ENCODE measurements around the gene PIP5K1B. TPM values are rescaled to one million over a fixed set of nuclear protein-coding genes. Genes with fewer than 3 reads are reported as not detected.

The PIP5K1B gene
- total RNA-seq, 1 experiment from 2014 or later: not detected

GRCh38 chr9:68751556-68751955 lies 46.5 kb downstream of the PIP5K1B start:
- Histone ChIP-seq H3K4me1 (ENCODE audit: insufficient read depth, low read length, poor library complexity, severe bottlenecking) (no peaks in the 10 kb centered on the region), H3K9me3 (ENCODE audit: low read depth, low read length, poor library complexity, severe bottlenecking) (no peaks in the 10 kb centered on the region), H3K4me3 (ENCODE audit: low read depth, low read length, poor library complexity, severe bottlenecking) (no peak overlapping the region), H3K36me3 (ENCODE audit: insufficient read depth, low read length, poor library complexity, severe bottlenecking) (no peaks in the 10 kb centered on the region), H3K27me3 (replicated peaks; ENCODE audit: insufficient read depth, low read depth, low read length, poor library complexity) (peaks cover 21% of the 10 kb centered on the region), H3K27ac (ENCODE audit: low read depth, low read length, poor library complexity, severe bottlenecking) (no peak overlapping the region)
- no peak for DNase-seq (ENCODE audit: low spot score)
- BruUV-seq (replicated peaks): no TSS peak
- ChIA-PET CTCF (no interaction called here), POLR2A (ENCODE audit: low non-redundant PET) (no interaction called here)
- intact Hi-C loops (cut with micrococcal nuclease; ENCODE audit: unreplicated experiment): no loop called here
- TF ChIP-seq CTCF (conservative IDR thresholded peaks at IDR 0.05; ENCODE audit: low read depth, low read length) (no peak), EZH2 (IDR thresholded peaks at IDR 0.05; ENCODE audit: borderline replicate concordance, low read depth, low read length, poor library complexity, severe bottlenecking) (no peak)

GRCh38 chr9:68755051-68755450 lies 50.0 kb downstream of the PIP5K1B start:
- TF ChIP-seq CTCF (conservative IDR thresholded peaks at IDR 0.05; ENCODE audit: low read depth, low read length): no peak
- TF ChIP-seq EZH2 (IDR thresholded peaks at IDR 0.05; ENCODE audit: borderline replicate concordance, low read depth, low read length, poor library complexity, severe bottlenecking): no peak
- H3K4me1 ChIP-seq (ENCODE audit: insufficient read depth, low read length, poor library complexity, severe bottlenecking): no peaks in the 10 kb centered on the region
- DNase-seq (ENCODE audit: low spot score): no peak
- intact Hi-C loops (cut with micrococcal nuclease; ENCODE audit: unreplicated experiment): no loop called here
- CTCF ChIA-PET: no interaction called here
- H3K9me3 ChIP-seq (ENCODE audit: low read depth, low read length, poor library complexity, severe bottlenecking): no peaks in the 10 kb centered on the region
- no TSS peak for BruUV-seq (replicated peaks)
- H3K27me3 ChIP-seq (replicated peaks; ENCODE audit: insufficient read depth, low read depth, low read length, poor library complexity): peaks cover 41% of the 10 kb centered on the region
- POLR2A ChIA-PET (ENCODE audit: low non-redundant PET): no interaction called here
- no peak overlapping the region for H3K27ac ChIP-seq (ENCODE audit: low read depth, low read length, poor library complexity, severe bottlenecking)
- H3K4me3 ChIP-seq (ENCODE audit: low read depth, low read length, poor library complexity, severe bottlenecking): no peak overlapping the region
- H3K36me3 ChIP-seq (ENCODE audit: insufficient read depth, low read length, poor library complexity, severe bottlenecking): no peaks in the 10 kb centered on the region

DNA sequence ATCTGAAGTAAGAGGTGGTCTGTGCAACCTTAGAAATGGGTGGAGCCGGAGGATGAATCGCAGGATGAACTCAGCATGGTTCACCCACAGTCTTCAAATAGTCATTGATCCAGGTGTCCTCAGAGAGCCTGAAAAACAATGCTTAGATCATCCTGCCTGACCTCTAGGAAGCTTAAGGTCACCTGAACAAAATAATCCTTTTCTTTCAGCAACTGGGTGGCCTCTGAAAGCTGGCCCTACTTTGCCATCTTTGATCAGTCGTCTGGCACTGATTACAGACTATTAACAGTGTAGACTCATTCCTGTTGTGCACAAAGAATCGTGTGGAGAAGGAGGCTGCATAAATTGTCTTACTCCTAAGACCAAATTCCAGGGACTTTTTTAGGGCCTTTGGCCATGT lies 50.7 kb downstream of the PIP5K1B start:
- H3K9me3 ChIP-seq (ENCODE audit: low read depth, low read length, poor library complexity, severe bottlenecking): no peaks in the 10 kb centered on the region

More for the DNA sequence above, 50.7 kb downstream of the PIP5K1B start:
- no peaks in the 10 kb centered on the region for H3K36me3 ChIP-seq (ENCODE audit: insufficient read depth, low read length, poor library complexity, severe bottlenecking)
- CTCF ChIA-PET: no interaction called here
- DNase-seq (ENCODE audit: low spot score): no peak
- no peak for TF ChIP-seq CTCF (conservative IDR thresholded peaks at IDR 0.05; ENCODE audit: low read depth, low read length)
- no peak for TF ChIP-seq EZH2 (IDR thresholded peaks at IDR 0.05; ENCODE audit: borderline replicate concordance, low read depth, low read length, poor library complexity, severe bottlenecking)
- H3K27me3 ChIP-seq (replicated peaks; ENCODE audit: insufficient read depth, low read depth, low read length, poor library complexity): peaks cover 41% of the 10 kb centered on the region
- no peaks in the 10 kb centered on the region for H3K4me1 ChIP-seq (ENCODE audit: insufficient read depth, low read length, poor library complexity, severe bottlenecking)
- H3K4me3 ChIP-seq (ENCODE audit: low read depth, low read length, poor library complexity, severe bottlenecking): no peak overlapping the region
- no TSS peak for BruUV-seq (replicated peaks)
- POLR2A ChIA-PET (ENCODE audit: low non-redundant PET): no interaction called here
- intact Hi-C loops (cut with micrococcal nuclease; ENCODE audit: unreplicated experiment): no loop called here
- no peak overlapping the region for H3K27ac ChIP-seq (ENCODE audit: low read depth, low read length, poor library complexity, severe bottlenecking)
